ENCODE results near the gene LMX1A. TPM values are rescaled to one million over a fixed set of nuclear protein-coding genes. Genes with fewer than 3 reads are reported as not detected.

The LMX1A gene
- total and polyA plus RNA-seq, 2 of the 13 experiments (the other 11 are each of a cell fraction or from before 2014, with no cell fraction given) = 0.07 TPM; not detected in 1

GRCh38 chr1:165342168-165342567, 14.3 kb downstream of the LMX1A start:
- no peak overlapping the region for H2AFZ ChIP-seq (ENCODE audit: low read length)
- 78% methylated on average over 2 of the region's 2 CpGs for WGBS (ENCODE audit: low lambda C conversion rate)
- BruUV-seq (replicated peaks) = no TSS peak
- H3K79me2 ChIP-seq (ENCODE audit: insufficient read depth, low read length) = no peaks in the 10 kb centered on the region
- H3K36me3 ChIP-seq (replicated peaks in 1 of 2; ENCODE audit: control insufficient read depth in 1 of 2, insufficient read depth in 2 of 2, low read length in 2 of 2) = no peaks in the 10 kb centered on the region
- H3K27me3 ChIP-seq (ENCODE audit: control insufficient read depth in 1 of 2, insufficient read depth in 2 of 2, low read length in 2 of 2) = peaks cover 0 to 3% of the 10 kb centered on the region in 2 experiments; a peak in 1 of 5 replicates
- no peaks in the 10 kb centered on the region; the same call in 1 of the 2 replicates for H4K20me1 ChIP-seq (ENCODE audit: insufficient read depth, low read length)
- ChIA-PET POLR2A (no interaction called here), CTCF (ENCODE audit: low intra/inter-chr PET ratio, low total read pairs) (no interaction called here)
- H3K9ac ChIP-seq (ENCODE audit: insufficient read depth, low read depth, low read length) = no peak overlapping the region
- no peaks in the 10 kb centered on the region for H3K9me3 ChIP-seq (ENCODE audit: low read length)
- intact Hi-C loops (cut with micrococcal nuclease; ENCODE audit: unreplicated experiment) (no loop called here), in situ Hi-C loops (cut with HindIII; ENCODE audit: extremely low pct_ligation_motif_present, low pct_unique_long_range_greater_than_20kb) (no loop called here)
- no peak overlapping the region for H3K4me3 ChIP-seq (replicated peaks in 1 of 3; ENCODE audit: insufficient read depth in 1 of 3, low read depth in 2 of 3, low read length in 3 of 3)
- DNase-seq (ENCODE audit: low spot score) (no peak), FAIRE-seq (no peak), ATAC-seq (no peak)
- H3K27ac ChIP-seq (ENCODE audit: extremely low read length, insufficient read depth, low read length) = no peak overlapping the region
- H3K4me1 ChIP-seq (ENCODE audit: insufficient read depth, low read length) = no peaks in the 10 kb centered on the region
- no peak overlapping the region for H3K4me2 ChIP-seq (ENCODE audit: low read depth, low read length)
- TF ChIP-seq ZNF253 (CRISPR knock-in tag; IDR thresholded peaks at IDR 0.05; ENCODE audit: borderline replicate concordance) (no peak), ZNF350 (CRISPR knock-in tag; IDR thresholded peaks at IDR 0.05; ENCODE audit: borderline replicate concordance, low read depth) (no peak), ZMAT5 (CRISPR knock-in tag; IDR thresholded peaks at IDR 0.05; ENCODE audit: borderline replicate concordance, low read depth) (no peak), ZNF251 (CRISPR knock-in tag; IDR thresholded peaks at IDR 0.05) (no peak), ATF2 (CRISPR knock-in tag; IDR thresholded peaks at IDR 0.05) (no peak), ZNF609 (CRISPR knock-in tag; IDR thresholded peaks at IDR 0.05; ENCODE audit: borderline replicate concordance) (no peak), NFE2L2 (IDR thresholded peaks at IDR 0.05; ENCODE audit: low read length) (no peak), ZBTB33 (CRISPR knock-in tag; IDR thresholded peaks at IDR 0.05) (no peak), NAIF1 (CRISPR knock-in tag; IDR thresholded peaks at IDR 0.05; ENCODE audit: borderline replicate concordance) (no peak), TSC22D2 (CRISPR knock-in tag; IDR thresholded peaks at IDR 0.05; ENCODE audit: borderline replicate concordance) (no peak), ZNF629 (CRISPR knock-in tag; conservative IDR thresholded peaks at IDR 0.05) (no peak), ZNF460 (CRISPR knock-in tag; IDR thresholded peaks at IDR 0.05; ENCODE audit: borderline replicate concordance) (no peak), FOXK1 (CRISPR knock-in tag; IDR thresholded peaks at IDR 0.05; ENCODE audit: borderline replicate concordance, low read depth) (no peak), IKZF1 (IDR thresholded peaks at IDR 0.05) (no peak), SIX1 (CRISPR knock-in tag; IDR thresholded peaks at IDR 0.05; ENCODE audit: borderline replicate concordance) (no peak), ZBTB20 (CRISPR knock-in tag; IDR thresholded peaks at IDR 0.05; ENCODE audit: borderline replicate concordance, low read depth) (no peak)
